GM21367 (cell line): ENCODE measurements around the gene ADARB1.

Source experiments
- ATAC-seq: cut with Tn5 transposase; IDR thresholded peaks from one replicate; pipeline ENCODE4 v1.9.1; 2021; ENCODE audit not compliant: unreplicated experiment

ADARB1 gene

GRCh38 chr21:45039317-45040156 lies 34.8 kb upstream of the ADARB1 start:
- ATAC-seq: no peak

GRCh38 chr21:45040157-45040711 lies 34.1 kb upstream of the ADARB1 start:
- ATAC-seq: no peak

- no peak for ATAC-seq
These were observed 33.6 kb upstream of the ADARB1 start for GRCh38 chr21:45040739-45041138.

GRCh38 chr21:45041351-45041805 lies 33.0 kb upstream of the ADARB1 start:
- ATAC-seq: no peak

GRCh38 chr21:45041984-45042663 lies 32.3 kb upstream of the ADARB1 start:
- no peak for ATAC-seq

- no peak for ATAC-seq
These were observed 31.7 kb upstream of the ADARB1 start for GRCh38 chr21:45042664-45043161.

- ATAC-seq: no peak
These were observed 30.8 kb upstream of the ADARB1 start for GRCh38 chr21:45043541-45044020.

- ATAC-seq: no peak
These were observed 28.9 kb upstream of the ADARB1 start for GRCh38 chr21:45045481-45045880.

- ATAC-seq: no peak
These were observed 27.1 kb upstream of the ADARB1 start for GRCh38 chr21:45047257-45047656.

GRCh38 chr21:45048026-45048698 lies 26.2 kb upstream of the ADARB1 start:
- no peak for ATAC-seq

- no peak for ATAC-seq
These were observed 25.4 kb upstream of the ADARB1 start for GRCh38 chr21:45048968-45049367.

- ATAC-seq: no peak
These were observed 24.6 kb upstream of the ADARB1 start for GRCh38 chr21:45049714-45050344.

GRCh38 chr21:45050345-45050796 lies 24.0 kb upstream of the ADARB1 start:
- ATAC-seq: no peak

GRCh38 chr21:45050797-45051489 lies 23.4 kb upstream of the ADARB1 start:
- ATAC-seq: no peak

- ATAC-seq: no peak
These were observed 22.6 kb upstream of the ADARB1 start for GRCh38 chr21:45051580-45052434.

GRCh38 chr21:45052960-45053359 lies 21.4 kb upstream of the ADARB1 start:
- no peak for ATAC-seq

GRCh38 chr21:45053561-45054226 lies 20.7 kb upstream of the ADARB1 start:
- ATAC-seq: no peak

- no peak for ATAC-seq
These were observed 20.0 kb upstream of the ADARB1 start for GRCh38 chr21:45054227-45054926.
